Cardiac ventricle fibroblast (primary cell): ENCODE data around the gene VEZF1. TPM values are rescaled to one million over a fixed set of nuclear protein-coding genes. Genes with fewer than 3 reads are reported as not detected.

ENCODE experiments used
- total RNA-seq: library from RNA; depleted of rRNA; stranded (reverse); fragments of >200 nt; gene quantifications from 2 replicates; pipeline ENCODE4 v1.2.3, GENCODE V29; 2015

The VEZF1 gene
- total RNA-seq = 18.1 and 29.1 TPM in 2 replicates

GRCh38 chr17:57987581-57988300, at the start of gene VEZF1:
Gene VEZF1 (minus strand): TSS chr17:57988254. CDS start chr17:57988111, 143 bp downstream.

GRCh38 chr17:58006924-58007780, 19.1 kb upstream of the VEZF1 start, which contains the start of gene SRSF1:
Gene SRSF1 (minus strand): TSS chr17:58007246. CDS start chr17:58007137, 109 bp downstream.

GRCh38 chr17:57955183-57955931, 32.7 kb downstream of the VEZF1 start, which contains the start of gene CUEDC1:
Gene CUEDC1 (minus strand): TSS chr17:57955412. CDS start chr17:57885564, 69,848 bp downstream.

Other genes starting within 250 kb of the VEZF1 start
- not detected in 2 replicates for gene CCDC182, start 243.0 kb downstream of the VEZF1 start, total RNA-seq
- 9.7 and 15.0 TPM in 2 replicates for gene MRPS23, start 138.2 kb downstream of the VEZF1 start, total RNA-seq
- 21.2 and 21.6 TPM in 2 replicates for gene CUEDC1, start 32.8 kb downstream of the VEZF1 start, total RNA-seq
- gene SRSF1, start 19.0 kb upstream of the VEZF1 start, total RNA-seq = 98.4 and 117 TPM in 2 replicates
- gene DYNLL2, start 95.2 kb upstream of the VEZF1 start, total RNA-seq = 9.4 and 13.1 TPM in 2 replicates
- gene OR4D1, start 160.1 kb upstream of the VEZF1 start, total RNA-seq = not detected in 2 replicates
- gene OR4D2, start 178.7 kb upstream of the VEZF1 start, total RNA-seq = not detected in 2 replicates
- gene EPX, start 204.5 kb upstream of the VEZF1 start, total RNA-seq = not detected in 2 replicates
- 7.9 and 8.3 TPM in 2 replicates for gene MKS1, start 231.0 kb upstream of the VEZF1 start, total RNA-seq